ENCODE measurements around the gene PIN4.

- TF ChIP-seq CTCF (IDR thresholded peaks at IDR 0.05) (no peak), POLR2A (IDR thresholded peaks at IDR 0.05) (no peak)
Observed at GRCh38 chrX:72236841-72237240, 55.3 kb downstream of the PIN4 start.

Data from thyroid gland (tissue), 4 donors.